ENCODE measurements around the gene KRT40.
"Not testable (repeated sequence)": the region's sequence is repeated elsewhere in the genome, so short reads cannot be mapped to it uniquely, and the experiment has no call there.

Gene KRT40

GRCh38 chr17:40984226-40984625 lies at the start of gene KRT40:
KRT40 (minus strand) TSS chr17:40984326; CDS start chr17:40984273, 53 bp downstream.
- no peak for DNase-seq (ENCODE audit: low read depth)

GRCh38 chr17:41029633-41030245 lies 45.6 kb upstream of the KRT40 start, which contains the start of gene KRTAP1-4:
KRTAP1-4 (minus strand) TSS chr17:41030195; CDS start chr17:41030078, 117 bp downstream.
- no peak for DNase-seq (ENCODE audit: low read depth)

- DNase-seq (ENCODE audit: low read depth): no peak
Observed at GRCh38 chr17:41026715-41027471, 42.8 kb upstream of the KRT40 start, which contains the start of gene KRTAP1-5. KRTAP1-5 (minus strand) TSS chr17:41027208; CDS start chr17:41027155, 53 bp downstream.

- no peak for DNase-seq (ENCODE audit: low read depth)
Observed at GRCh38 chr17:41024697-41025096, 40.6 kb upstream of the KRT40 start.

- no peak for DNase-seq (ENCODE audit: low read depth)
Observed at GRCh38 chr17:41020336-41020735, 36.2 kb upstream of the KRT40 start.

GRCh38 chr17:41019415-41019814 lies 35.3 kb upstream of the KRT40 start:
- no peak for DNase-seq (ENCODE audit: low read depth)

- no peak for DNase-seq (ENCODE audit: low read depth)
Observed at GRCh38 chr17:41018541-41018940, 34.4 kb upstream of the KRT40 start.

GRCh38 chr17:41016578-41017215 lies 32.6 kb upstream of the KRT40 start:
- no peak for DNase-seq (ENCODE audit: low read depth)

- no peak for DNase-seq (ENCODE audit: low read depth)
Observed at GRCh38 chr17:41015454-41015853, 31.3 kb upstream of the KRT40 start.

- no peak for DNase-seq (ENCODE audit: low read depth)
Observed at GRCh38 chr17:41013606-41014005, 29.5 kb upstream of the KRT40 start.

GRCh38 chr17:41013181-41013580 lies 29.1 kb upstream of the KRT40 start:
- no peak for DNase-seq (ENCODE audit: low read depth)

- no peak for DNase-seq (ENCODE audit: low read depth)
Observed at GRCh38 chr17:41012326-41013120, 28.4 kb upstream of the KRT40 start.

- DNase-seq (ENCODE audit: low read depth): no peak
Observed at GRCh38 chr17:41010441-41010840, 26.3 kb upstream of the KRT40 start.

- DNase-seq (ENCODE audit: low read depth): no peak
Observed at GRCh38 chr17:41009936-41010335, 25.8 kb upstream of the KRT40 start.

- DNase-seq (ENCODE audit: low read depth): no peak
Observed at GRCh38 chr17:41009301-41009760, 25.2 kb upstream of the KRT40 start.

- no peak for DNase-seq (ENCODE audit: low read depth)
Observed at GRCh38 chr17:41008811-41009210, 24.7 kb upstream of the KRT40 start, which contains the start of gene KRTAP3-1. KRTAP3-1 (minus strand) TSS chr17:41009128; CDS start chr17:41009074, 54 bp downstream.

- DNase-seq (ENCODE audit: low read depth): no peak
Observed at GRCh38 chr17:41004397-41004796, 20.3 kb upstream of the KRT40 start.

- no peak for DNase-seq (ENCODE audit: low read depth)
Observed at GRCh38 chr17:41003926-41004325, 19.8 kb upstream of the KRT40 start.

GRCh38 chr17:41002814-41003213 lies 18.7 kb upstream of the KRT40 start:
- no peak for DNase-seq (ENCODE audit: low read depth)

- DNase-seq (ENCODE audit: low read depth): no peak
Observed at GRCh38 chr17:41001795-41002194, 17.7 kb upstream of the KRT40 start.

GRCh38 chr17:40999563-40999962 lies 15.4 kb upstream of the KRT40 start, which contains the start of gene KRTAP3-2:
KRTAP3-2 (minus strand) TSS chr17:40999906; CDS start chr17:40999853, 53 bp downstream.
- DNase-seq (ENCODE audit: low read depth): not testable (repeated sequence)

- DNase-seq (ENCODE audit: low read depth): no peak
Observed at GRCh38 chr17:40997361-40997760, 13.2 kb upstream of the KRT40 start.

All from stimulated activated CD8-positive, alpha-beta memory T cell treated with anti-CD3 and anti-CD28 coated beads, Interleukin-4, amount 100 ng/mL, for 24 hours (primary cell).